Prostate gland (tissue), 2 donors: ENCODE results near the gene GTF3A. TPM values are rescaled to one million over a fixed set of nuclear protein-coding genes. Genes with fewer than 3 reads are reported as not detected.

Experiments
- DNase-seq: peaks from one replicate; pipeline ENCODE4 v3.0.0-alpha.2; 2019; ENCODE audit warnings: low spot score
- H3K27ac ChIP-seq, 2 donors: fragments of 200-600 bp; sonication (generic); 2 replicates each; pipeline ENCODE4 v1.5.1; 2017 to 2019
- H3K27me3 ChIP-seq: fragments of 200-600 bp; sonication (generic); replicated peaks from 2 replicates; pipeline ENCODE4 v1.5.1; 2019; ENCODE audit not compliant: insufficient read depth
- H3K36me3 ChIP-seq, 2 donors: fragments of 200-600 bp; sonication (generic); 1 replicate in 1 of 2; 2 replicates in 1 of 2; pipeline versions ENCODE4 v1.5.1 to v1.8.1; 2017 to 2019
- H3K4me1 ChIP-seq: fragments of 200-600 bp; sonication (generic); replicated peaks from 2 replicates; pipeline ENCODE4 v1.5.1; 2019
- H3K4me3 ChIP-seq, 2 donors: fragments of 200-600 bp; sonication (generic); 2 replicates each; pipeline ENCODE4 v1.5.1; 2017 to 2019
- H3K9me3 ChIP-seq: fragments of 200-600 bp; sonication (generic); 2 replicates; pipeline ENCODE4 v1.5.1; 2017
- POLR2A ChIP-seq: fragments of 450-650 bp; IDR thresholded peaks from one replicate; pipeline ENCODE4 v1.6.1; 2016; ENCODE audit warnings: antibody characterized with exemption, mild to moderate bottlenecking
- POLR2AphosphoS5 ChIP-seq: sonication (generic); formaldehyde crosslinking; IDR thresholded peaks from one replicate; pipeline ENCODE4 v1.6.1; 2017; ENCODE audit warnings: antibody characterized with exemption
- WGBS: methylation state at CpG from one replicate; pipeline ENCODE4 v1.1.5; 2018; 5-methylcytosine and 5-hydroxymethylcytosine counted together
- intact Hi-C: fragments of 100-400 bp; cut with DNase I; formaldehyde crosslinking; loops from one replicate; pipeline ENCODE4 v1.14.2; 2022
- total RNA-seq, 2 donors: library from RNA; depleted of rRNA; stranded (reverse); fragments of >200 nt; gene quantifications; one replicate each; pipeline ENCODE4 v1.1.0, GENCODE V29; 2016
- TF ChIP-seq, protein P1 (sequence below), 4 experiments: fragments of 200-600 bp in 2 of 4; fragments of 450-650 bp in 2 of 4; sonication (generic) in 2 of 4; IDR thresholded peaks; 1 replicate in 3 of 4; 2 replicates in 1 of 4; pipeline ENCODE4 v1.5.1; 2016 to 2019; ENCODE audit warnings: antibody characterized with exemption in 4 of 4, mild to moderate bottlenecking in 2 of 4, moderate library complexity in 2 of 4

The GTF3A gene
- total RNA-seq, 2 donors from 2014 or later = 95.0 to 142 TPM

DNA sequence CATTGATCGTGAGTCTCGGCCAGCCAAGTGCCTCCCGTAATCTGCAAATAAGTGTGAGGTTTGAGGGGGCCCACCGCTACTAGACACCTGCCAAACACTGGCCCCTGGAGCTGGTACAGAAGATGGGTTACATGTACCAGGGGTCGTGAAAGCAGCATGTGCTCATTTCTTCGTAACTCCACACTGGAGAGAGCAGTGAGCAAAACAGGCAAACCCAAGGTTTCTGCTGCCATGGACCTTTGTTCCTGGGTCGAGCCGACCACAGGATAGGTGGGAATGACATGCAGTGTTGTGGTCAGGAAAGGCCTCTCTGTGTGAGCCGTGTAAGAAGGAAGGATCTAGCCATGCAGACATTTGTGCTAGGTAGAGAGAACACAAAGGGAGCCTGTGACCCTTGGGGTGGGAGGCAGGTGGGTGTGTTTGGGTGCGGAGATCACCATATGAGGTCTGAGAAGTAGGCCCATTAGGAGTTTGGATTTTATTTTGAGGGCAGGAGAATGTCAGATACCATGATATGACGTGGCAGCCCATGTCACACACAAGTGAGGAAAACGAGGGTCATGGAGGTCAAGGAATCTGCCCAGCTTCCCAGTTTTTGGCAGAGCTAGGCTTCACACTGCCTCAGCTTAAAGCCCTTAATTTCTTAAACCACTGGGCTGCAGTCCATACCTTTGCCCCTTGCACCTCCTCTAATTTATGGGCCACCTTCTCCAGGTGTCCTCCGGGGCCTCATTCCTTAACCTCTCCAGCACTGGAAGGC, 919 bp downstream of the GTF3A start:
- Histone ChIP-seq H3K4me1 (peaks cover 6% of the 10 kb centered on the region), H3K4me3 (peak overlapping the region; percentile 54 to 60), H3K27ac (peak overlapping the region; percentile 86 to 87), H3K9me3 (no peaks in the 10 kb centered on the region), H3K36me3 (no peaks in the 10 kb centered on the region), H3K27me3 (no peaks in the 10 kb centered on the region)
- TF ChIP-seq, protein P1, sequence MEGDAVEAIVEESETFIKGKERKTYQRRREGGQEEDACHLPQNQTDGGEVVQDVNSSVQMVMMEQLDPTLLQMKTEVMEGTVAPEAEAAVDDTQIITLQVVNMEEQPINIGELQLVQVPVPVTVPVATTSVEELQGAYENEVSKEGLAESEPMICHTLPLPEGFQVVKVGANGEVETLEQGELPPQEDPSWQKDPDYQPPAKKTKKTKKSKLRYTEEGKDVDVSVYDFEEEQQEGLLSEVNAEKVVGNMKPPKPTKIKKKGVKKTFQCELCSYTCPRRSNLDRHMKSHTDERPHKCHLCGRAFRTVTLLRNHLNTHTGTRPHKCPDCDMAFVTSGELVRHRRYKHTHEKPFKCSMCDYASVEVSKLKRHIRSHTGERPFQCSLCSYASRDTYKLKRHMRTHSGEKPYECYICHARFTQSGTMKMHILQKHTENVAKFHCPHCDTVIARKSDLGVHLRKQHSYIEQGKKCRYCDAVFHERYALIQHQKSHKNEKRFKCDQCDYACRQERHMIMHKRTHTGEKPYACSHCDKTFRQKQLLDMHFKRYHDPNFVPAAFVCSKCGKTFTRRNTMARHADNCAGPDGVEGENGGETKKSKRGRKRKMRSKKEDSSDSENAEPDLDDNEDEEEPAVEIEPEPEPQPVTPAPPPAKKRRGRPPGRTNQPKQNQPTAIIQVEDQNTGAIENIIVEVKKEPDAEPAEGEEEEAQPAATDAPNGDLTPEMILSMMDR (IDR thresholded peaks at IDR 0.05) = no peak
- no peak for TF ChIP-seq POLR2AphosphoS5
- no peak for TF ChIP-seq POLR2A
- intact Hi-C loops = loop anchor here (10.0 kb wide), 2 partner anchors 171 to 481 kb away; partner anchors contain the start of gene RPL21
- WGBS = 26% methylated on average over 13 of the region's 13 CpGs
- DNase-seq = no peak

DNA sequence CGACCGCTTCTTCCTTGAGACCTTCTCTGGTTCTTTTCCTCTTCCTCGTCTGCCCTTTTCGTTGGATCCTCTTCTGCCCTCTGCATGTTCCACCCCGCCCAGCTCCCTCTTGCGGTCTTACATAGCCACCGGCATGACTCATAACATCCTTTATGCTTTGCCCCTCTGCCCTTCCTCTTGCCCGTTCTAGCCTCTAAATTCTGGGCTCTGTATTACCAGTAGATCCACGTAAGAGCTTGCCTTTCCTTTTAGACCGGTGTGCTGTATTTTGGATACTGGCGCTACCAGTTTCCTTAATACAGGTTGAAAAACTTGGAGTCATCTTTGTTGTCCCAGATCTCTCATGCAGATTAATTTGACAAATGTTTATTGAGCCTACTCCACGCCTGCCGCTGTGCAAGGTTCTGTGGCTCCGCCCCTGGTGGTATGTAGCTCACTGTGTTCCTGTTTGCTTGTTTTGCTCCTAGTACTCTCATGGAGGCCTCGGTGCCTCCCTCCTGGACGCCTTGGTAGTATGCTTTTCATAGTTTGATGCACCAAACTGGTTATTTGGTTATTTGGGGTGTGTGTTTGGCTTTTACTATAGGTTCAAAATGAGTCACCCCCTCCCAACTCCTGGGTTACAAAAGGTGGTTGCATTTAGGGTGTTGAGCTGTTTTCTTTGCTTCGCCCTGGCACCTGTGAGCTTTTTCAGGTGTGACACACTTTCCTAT, 1.7 kb downstream of the GTF3A start:
- peaks cover 6% of the 10 kb centered on the region for H3K4me1 ChIP-seq

DNA sequence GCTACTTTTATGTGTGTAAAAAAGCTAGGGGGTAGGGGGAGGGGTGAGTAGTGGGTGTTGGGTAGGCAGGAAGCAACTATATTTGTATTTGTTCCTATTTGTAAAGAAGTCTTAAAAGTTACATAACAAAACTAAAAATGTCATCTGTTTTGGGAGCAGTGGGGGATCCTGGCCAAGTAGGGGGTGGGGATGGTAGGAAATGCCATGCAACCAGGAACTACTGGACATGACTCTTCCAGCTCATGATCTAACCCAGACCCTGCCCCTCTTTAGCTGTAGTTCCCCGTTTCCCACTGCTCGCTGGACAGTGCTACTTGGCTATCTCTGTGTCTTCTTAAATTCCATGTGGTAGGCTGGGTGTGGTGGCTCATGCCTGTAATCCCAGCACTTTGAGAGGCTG, 3.2 kb downstream of the GTF3A start:
- 88% methylated on average over 2 of the region's 2 CpGs for WGBS

More for the DNA sequence above, 1.7 kb downstream of the GTF3A start:
- DNase-seq = peak; percentile 83
- intact Hi-C loops = loop anchor here (10.0 kb wide), 2 partner anchors 171 to 481 kb away; partner anchors contain the start of gene RPL21
- H3K4me3 ChIP-seq = peak overlapping the region; percentile 54 to 60
- no peaks in the 10 kb centered on the region for H3K9me3 ChIP-seq
- WGBS = 16% methylated on average over 17 of the region's 17 CpGs
- no peaks in the 10 kb centered on the region for H3K36me3 ChIP-seq
- H3K27me3 ChIP-seq = no peaks in the 10 kb centered on the region
- TF ChIP-seq POLR2AphosphoS5 = peak; percentile 88
- no peak for TF ChIP-seq POLR2A
- TF ChIP-seq, protein P1 (IDR thresholded peaks at IDR 0.05) = peak in 3 of 4 experiments; percentile 11 to 49 (median 37)
- H3K27ac ChIP-seq = peak overlapping the region; percentile 86 to 87

DNA sequence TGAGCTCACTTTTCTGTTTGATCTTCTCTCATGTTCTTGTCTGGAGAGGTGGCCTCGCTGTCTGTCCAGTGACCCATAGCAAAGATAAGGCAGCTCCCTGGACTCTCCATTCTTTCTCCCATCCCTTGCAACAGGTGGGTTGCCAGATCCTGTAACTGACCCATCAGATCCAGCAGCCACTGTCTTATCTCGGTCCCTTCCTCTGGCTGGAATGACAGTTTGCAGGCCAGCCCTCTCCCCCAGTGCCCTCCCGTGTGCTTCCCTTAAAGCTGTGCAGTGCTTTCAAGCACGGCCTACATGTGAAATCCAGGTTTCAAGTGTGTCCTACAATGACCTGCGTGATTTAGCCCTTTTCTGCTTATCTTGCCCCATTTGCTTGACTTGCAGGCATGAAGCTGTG, 3.7 kb downstream of the GTF3A start:
- Histone ChIP-seq H3K9me3 (no peaks in the 10 kb centered on the region), H3K27me3 (no peaks in the 10 kb centered on the region), H3K4me1 (peaks cover 6% of the 10 kb centered on the region), H3K4me3 (no peak overlapping the region), H3K36me3 (peaks cover 0 to 4% of the 10 kb centered on the region in 2 donors), H3K27ac (no peak overlapping the region)
- WGBS = 91% methylated on average over 5 of the region's 5 CpGs
- TF ChIP-seq POLR2A = no peak
- TF ChIP-seq, protein P1 (IDR thresholded peaks at IDR 0.05) = no peak
- TF ChIP-seq POLR2AphosphoS5 = no peak
- no peak for DNase-seq
- intact Hi-C loops = loop anchor here (10.0 kb wide), 2 partner anchors 173 to 483 kb away; partner anchors contain the start of gene RPL21

More for the DNA sequence above, 3.2 kb downstream of the GTF3A start:
- Histone ChIP-seq H3K27ac (peak overlapping the region; percentile 86 to 87), H3K9me3 (no peaks in the 10 kb centered on the region), H3K4me3 (no peak overlapping the region), H3K36me3 (peaks cover 0 to 2% of the 10 kb centered on the region in 2 donors), H3K27me3 (no peaks in the 10 kb centered on the region), H3K4me1 (peaks cover 6% of the 10 kb centered on the region)
- TF ChIP-seq, protein P1 (IDR thresholded peaks at IDR 0.05) = no peak
- TF ChIP-seq POLR2AphosphoS5 = no peak
- no peak for TF ChIP-seq POLR2A
- no peak for DNase-seq
- intact Hi-C loops = loop anchor here (10.0 kb wide), 2 partner anchors 173 to 483 kb away; partner anchors contain the start of gene RPL21
